DMS 273 treated with DMSO at 0.1 percent for 48 hours (cell line): ENCODE data around the gene SETDB2.

Experiments used
- DNase-seq: peaks from one replicate; lab custom pipeline; 2025; lab: John Stamatoyannopoulos, UW

The SETDB2 gene, protein sequence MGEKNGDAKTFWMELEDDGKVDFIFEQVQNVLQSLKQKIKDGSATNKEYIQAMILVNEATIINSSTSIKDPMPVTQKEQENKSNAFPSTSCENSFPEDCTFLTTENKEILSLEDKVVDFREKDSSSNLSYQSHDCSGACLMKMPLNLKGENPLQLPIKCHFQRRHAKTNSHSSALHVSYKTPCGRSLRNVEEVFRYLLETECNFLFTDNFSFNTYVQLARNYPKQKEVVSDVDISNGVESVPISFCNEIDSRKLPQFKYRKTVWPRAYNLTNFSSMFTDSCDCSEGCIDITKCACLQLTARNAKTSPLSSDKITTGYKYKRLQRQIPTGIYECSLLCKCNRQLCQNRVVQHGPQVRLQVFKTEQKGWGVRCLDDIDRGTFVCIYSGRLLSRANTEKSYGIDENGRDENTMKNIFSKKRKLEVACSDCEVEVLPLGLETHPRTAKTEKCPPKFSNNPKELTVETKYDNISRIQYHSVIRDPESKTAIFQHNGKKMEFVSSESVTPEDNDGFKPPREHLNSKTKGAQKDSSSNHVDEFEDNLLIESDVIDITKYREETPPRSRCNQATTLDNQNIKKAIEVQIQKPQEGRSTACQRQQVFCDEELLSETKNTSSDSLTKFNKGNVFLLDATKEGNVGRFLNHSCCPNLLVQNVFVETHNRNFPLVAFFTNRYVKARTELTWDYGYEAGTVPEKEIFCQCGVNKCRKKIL

DNA sequence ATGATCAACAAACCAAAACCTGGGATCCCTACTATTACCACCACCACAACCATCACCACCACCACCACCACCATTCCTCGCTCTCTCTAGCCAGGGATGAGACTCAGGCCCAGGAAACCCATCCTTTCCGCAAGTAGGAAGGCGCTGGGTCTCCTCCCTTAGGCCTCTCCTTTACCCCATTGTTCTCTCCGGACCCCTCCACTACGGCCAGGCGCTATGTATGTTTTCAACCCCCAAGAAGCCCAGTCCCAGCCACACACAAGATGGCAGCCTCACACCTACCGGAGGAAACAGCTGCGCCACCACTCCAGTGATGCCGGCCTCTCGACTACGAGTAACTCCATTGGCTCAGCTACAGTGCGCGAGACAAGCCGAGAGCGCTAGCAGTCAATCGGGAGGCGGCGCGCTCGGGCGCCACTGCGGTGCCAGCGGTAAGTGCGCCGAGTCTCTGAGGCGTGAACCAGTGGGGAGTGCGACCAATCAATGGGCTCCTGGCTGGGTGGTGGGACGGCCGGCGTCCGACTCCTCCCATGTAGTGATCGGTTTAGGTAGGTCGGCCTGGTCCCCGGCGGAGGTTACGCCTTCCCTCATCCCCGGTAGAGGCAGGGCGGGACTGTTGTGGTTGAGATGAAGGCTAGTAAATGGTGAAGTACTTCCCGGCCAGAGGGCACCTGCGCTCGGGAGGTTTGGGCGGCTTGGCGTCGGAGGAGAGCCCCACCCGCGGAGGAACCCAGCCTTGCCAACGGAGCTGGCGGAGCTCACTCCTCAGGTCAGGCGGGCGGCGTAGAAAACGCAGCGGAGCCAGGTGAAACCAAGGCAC lies at the start of gene SETDB2, which contains the start of gene CAB39L:
TSS of gene SETDB2 (plus strand) at position 571 of the 820 bp plus-strand sequence. CDS start 7,620 bp downstream, outside the sequence.
TSS of gene CAB39L (minus strand) at position 361 of the 820 bp plus-strand sequence. CDS start 61,154 bp downstream, outside the sequence.
- DNase-seq = peak; percentile 96

DNA sequence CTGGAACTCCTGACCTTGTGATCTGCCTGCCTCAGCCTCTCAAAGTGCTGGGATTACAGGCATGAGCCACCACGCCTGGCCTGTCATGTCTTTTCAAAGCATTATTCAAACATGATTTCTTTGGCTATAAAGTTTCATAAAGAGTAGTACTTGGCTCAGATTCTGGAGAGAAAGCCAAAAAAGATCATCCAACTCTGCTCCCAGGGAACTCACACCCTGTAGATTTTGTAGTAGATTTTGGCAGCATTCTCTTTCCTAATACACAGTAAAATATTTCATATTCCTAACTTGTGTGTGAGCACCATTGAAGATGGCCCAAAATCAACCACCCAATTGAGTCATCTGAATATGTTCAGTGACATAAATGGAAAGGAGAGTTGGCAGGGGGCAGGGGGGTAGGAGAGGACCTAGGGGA lies 48.6 kb upstream of the SETDB2 start:
- no peak for DNase-seq

DNA sequence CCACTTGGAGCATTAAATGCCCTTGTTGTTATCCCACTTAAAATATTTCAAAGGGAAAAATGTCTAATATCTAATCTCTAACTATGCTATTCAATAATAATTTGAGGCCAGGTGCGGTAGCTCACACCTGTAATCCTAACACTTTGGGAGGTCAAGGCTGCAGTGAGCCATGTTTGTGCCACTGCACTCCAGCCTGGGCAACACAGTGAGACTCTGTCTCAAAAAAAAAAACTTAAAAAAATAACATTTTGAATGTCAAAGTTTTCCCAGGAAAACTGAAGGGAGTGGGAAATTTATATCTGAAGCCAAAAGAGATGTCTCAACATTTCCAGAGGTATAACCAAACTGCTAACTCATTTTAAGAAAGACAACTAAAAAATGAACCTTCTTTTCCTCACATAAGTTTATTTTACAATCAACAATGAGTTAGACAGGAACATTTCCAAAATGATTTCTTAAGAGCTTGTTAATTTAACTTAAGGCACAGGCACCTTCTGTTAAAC lies 48.1 kb upstream of the SETDB2 start:
- DNase-seq = no peak

DNA sequence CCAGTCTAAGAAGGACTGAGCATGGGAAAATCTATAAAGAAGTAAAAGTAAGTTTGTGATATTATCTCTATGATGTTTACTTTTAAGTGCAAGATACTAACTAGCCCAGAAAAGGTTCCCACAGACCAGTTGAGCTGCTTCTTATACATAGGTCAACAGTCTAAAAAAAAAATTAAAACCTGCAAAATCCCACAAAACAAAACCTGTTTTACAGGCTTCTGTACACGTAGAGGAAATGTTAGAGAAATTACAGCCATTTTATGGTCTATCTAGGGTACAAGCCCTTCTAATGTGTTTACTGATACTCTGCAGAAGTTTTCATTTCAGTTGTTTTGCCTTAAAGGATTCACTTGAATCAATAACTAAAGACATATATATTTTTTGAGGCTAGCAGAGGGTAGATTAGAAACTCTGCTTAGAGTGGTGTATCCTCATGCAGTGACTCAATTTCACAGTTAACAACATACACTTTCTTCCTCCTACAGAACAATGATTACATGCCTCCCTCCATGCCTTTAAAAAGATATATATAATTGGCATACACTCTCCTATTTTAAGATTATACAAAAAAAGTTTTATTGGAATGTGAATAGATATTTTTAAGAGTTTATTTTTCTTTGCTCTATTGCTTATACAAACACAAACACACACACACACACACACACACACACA lies 44.1 kb upstream of the SETDB2 start:
- no peak for DNase-seq

DNA sequence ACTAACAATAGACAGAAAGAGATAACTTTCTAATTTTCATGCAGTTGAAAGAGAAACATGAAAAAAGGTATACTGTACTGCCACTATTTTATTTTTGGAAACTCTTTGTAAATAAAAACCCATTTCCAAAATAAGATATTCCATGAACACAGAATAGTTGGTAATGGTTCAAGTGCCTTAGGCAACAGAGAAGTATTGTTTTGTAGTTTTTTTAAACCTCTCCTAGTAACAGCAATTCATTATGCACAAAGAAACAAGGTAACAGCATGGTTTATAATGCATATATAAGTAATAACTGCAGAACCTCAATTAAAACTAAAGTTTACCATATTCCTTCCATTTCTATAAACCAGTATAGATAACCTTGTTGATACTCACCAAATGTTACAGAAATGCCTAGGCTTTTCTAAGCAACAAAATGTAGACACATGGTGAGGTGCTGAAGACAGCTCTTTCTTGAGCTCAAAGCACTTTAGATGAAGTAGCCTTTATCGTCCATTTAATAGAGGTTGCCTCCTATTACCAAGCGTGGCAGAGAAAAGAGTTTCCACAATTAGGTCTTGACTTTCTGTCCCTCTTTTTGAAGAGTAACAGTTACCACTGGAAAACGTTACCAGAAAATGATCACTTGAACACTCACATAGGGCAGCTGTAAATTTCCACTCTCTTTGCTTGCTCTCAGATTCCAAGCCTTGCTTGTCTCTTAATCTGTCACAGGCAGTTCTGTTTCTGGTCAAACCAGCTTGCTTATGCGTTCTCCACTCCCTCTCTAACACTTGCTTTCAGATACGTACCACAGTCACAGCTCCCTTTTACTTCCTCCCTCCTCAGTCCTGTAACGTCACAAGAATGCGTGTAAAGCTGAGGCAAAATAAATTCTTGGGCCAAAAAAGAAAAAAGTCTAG lies 43.1 kb upstream of the SETDB2 start:
- DNase-seq = no peak

DNA sequence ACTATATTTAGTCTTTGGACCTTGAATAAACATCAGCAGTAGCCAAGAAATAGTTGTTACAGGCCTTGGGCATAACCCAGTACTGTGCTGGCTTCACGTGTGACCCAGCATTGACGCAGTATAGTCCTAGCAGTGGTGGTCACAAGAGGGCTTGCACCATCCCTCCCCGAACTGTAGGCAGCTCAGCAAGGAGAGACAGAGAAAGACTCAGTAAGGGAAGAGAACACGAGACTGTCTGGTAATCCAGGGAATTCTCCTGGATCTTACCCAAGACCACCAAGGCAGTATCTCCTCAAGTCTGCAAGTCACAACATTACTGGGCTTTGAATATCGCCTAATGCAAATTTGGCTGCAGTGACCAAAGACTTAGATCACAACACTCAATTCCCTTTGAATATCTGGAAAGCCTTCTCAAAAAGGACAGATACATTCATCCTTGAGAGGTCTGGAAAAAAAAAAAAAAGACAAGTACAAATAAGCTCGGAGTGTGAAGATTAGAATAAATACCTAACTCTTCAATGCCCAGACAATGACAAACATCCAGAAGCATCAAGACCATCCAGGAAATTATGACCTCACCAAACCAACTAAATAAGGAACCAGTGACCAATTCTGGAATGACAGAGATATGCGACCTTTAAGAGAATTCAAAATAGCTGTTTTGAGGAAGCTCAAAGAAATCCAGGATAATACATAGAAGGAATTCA lies 39.9 kb upstream of the SETDB2 start:
- DNase-seq = no peak

DNA sequence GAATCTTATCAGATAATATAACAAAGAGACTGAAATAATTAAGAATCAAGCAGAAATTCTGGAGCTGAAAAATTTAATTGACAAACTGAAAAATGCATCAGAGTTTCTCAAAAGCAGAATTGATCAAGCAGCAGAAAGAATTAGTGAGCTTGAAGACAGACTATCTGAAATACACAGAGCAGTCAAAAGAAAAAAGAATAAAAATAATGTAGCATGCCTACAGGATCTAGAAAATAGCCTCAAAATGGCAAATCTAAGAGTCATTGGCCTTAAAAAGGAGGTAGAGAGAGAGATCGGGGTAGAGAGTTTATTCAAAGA lies 39.4 kb upstream of the SETDB2 start:
- DNase-seq = no peak

DNA sequence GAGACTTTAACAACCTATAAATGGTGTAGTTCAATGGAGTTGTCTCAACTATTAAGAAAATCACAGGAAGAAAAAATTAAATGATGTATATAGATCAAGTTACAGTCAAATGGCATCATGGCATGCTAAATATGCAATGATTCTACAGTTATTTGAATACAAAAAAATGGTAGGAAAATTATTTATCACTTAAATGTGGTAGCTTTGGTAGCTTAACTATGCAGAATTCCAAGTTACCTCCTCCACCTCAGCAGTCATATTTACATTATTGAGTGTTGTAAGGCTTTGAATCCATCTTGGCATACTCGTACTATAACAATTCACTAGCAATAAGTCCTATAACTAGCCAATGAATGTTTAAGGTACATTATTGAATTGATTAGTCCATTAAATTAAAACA lies 37.0 kb upstream of the SETDB2 start:
- no peak for DNase-seq

DNA sequence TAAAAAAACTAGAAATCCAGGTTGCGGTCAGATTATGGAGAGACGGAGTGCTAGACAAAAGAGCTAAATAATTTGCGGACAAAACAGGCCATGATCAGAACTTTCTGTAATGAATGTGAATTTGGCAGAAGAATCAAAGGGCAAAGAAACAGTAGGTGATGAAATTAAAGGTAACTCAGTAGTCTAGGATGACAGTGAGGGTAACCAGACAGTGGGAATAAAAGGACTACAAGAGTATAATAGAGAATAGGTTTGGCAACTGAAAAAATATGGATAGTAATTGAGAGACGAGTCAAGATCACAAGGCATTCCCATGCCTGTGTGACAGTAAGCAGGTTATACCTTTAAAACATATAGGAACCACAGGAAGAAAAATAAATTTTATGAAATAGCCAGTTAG lies 36.1 kb upstream of the SETDB2 start:
- DNase-seq = no peak

DNA sequence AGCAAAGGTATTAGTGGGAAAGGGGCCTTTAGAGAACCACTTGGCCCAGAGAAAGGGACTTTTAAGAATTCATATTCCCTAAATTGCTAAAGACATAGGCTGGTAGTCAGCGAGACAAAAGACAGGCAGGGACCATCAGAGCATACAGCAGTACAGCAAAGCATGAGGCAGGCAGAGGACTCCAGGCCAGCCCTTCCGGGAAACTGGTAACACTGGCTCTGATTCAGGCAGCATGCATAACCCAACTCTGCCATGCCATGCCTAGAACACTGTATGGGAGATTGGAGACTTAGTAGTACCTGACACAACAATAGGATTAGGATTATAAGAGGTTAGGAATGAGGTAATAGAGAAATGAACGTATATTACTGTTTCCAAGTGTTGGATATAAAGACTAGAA lies 35.1 kb upstream of the SETDB2 start:
- DNase-seq = no peak

DNA sequence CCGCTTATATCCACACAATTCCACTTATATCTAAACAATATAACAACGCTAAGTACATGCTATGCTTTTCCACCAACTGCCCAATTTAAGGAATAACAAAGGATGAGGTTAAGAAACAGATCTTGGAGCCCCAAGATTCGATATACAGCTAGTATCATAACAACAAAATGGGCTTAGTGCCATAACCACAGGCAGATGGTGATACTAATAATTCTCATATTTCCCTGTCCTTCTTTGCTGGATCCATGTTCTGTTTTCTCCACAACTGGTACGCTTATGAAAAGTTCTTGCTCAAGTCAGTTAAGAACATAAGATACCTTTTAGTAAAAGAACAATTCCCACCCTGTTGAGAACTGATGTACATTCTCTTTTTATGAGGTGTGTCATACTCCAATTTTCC lies 34.1 kb upstream of the SETDB2 start:
- no peak for DNase-seq

DNA sequence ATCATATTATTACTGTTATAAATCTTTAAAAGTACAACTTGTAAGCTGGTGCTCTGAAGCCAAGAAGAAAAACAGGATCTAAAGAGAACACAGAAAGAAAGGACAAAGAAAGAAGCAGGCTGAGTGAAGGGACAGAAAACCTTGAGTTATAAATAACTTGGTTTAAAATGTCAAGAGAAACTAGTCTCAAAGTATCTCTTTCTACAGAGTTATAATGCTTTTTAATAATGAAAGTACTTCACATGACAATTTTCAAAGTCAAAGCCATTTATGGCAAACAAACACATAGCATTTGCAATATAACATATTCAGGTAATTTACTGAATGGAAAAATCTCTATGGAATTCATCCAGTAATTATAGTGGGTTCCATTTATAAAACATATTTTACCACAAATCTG lies 33.6 kb upstream of the SETDB2 start:
- no peak for DNase-seq

DNA sequence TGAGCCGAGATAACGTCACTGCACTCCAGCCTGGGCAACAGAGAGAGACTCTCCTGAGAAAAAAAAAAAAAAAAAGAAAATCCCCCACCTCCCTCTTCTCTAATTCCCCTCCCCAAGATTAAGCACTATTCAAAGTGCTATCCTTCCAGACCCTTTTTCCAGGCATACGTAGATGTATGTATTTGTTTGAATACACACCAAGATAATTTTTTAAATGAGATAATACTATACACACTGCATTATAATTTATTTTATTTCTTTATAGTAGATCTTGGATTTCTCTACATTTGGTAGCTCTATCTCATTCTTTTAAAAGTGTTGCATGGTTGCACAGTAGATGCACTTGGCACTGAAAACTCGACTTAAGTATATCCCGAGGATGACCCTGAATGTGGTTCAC lies 32.7 kb upstream of the SETDB2 start:
- no peak for DNase-seq

DNA sequence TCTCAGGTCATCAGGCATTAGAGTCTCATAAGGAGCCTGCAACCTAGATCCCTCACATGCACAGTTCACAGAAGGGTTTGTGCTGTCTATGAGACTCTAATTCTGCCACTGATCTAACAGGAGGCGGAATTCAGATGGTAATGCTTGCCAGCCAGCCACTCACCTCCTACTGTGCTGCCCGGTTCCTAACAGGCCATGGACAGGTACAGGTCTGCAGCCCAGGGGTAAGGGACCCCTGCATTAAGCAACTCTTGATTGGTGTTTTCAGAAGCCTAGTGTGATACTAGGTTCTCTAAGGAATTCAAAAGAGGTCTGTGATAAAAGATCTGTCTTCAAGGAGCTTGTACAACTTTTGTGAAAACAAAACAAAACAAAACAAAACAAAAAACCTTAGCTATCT lies 31.3 kb upstream of the SETDB2 start:
- DNase-seq = no peak

DNA sequence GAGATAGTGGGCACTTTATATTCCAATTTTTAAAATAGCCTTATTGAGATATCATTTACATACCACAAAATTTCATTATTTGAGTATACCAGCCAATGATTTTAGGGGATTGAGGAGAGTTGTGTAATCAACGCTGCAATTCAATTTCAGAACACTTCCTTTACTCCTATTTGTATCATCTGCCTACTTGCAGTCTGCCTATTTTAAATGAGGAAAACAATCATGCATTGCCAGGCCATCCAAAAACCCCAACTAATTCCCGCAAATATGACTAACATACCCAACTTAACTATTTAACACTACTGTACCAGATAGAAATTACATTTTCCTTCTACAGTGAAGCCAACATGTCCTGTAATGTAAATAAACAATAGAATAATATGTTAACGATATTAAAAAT lies 26.9 kb upstream of the SETDB2 start:
- no peak for DNase-seq

DNA sequence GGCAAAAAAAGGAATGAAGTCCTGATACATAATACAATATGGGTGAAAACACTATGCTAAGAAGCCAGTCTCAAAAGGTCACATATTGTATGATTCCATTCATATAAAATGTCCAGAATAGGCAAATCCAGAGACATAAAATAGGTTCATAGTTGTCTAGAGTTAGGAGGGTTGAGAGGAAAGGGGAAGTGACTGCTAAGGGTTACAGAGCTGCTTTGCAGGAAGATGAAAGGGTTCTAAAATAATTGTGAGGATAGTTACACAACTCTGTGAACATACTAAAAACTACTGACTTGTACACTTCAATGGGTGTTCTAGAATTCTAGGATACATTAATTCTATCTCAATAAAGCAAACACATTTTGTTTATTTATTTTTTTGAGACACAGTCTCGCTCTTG lies 25.9 kb upstream of the SETDB2 start:
- no peak for DNase-seq

DNA sequence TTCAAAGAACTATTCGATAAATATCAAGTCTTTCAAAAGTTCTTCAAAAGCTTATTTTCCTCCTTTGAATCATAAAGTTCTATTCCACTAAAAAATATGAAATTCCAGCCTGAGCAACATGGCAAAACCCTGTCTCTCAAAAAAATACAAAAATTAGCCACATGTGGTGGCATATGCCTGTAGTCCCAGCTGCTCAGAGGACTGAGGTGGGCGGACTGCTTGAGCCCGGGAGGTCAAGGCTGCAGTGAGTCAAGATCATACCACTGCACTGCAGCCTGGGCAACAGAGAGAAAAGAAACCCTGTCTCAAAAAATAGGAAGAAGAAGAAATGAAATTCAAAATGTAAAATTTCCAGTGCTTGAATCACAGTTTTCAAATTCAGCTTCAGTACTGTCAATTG lies 24.8 kb upstream of the SETDB2 start:
- DNase-seq = no peak

DNA sequence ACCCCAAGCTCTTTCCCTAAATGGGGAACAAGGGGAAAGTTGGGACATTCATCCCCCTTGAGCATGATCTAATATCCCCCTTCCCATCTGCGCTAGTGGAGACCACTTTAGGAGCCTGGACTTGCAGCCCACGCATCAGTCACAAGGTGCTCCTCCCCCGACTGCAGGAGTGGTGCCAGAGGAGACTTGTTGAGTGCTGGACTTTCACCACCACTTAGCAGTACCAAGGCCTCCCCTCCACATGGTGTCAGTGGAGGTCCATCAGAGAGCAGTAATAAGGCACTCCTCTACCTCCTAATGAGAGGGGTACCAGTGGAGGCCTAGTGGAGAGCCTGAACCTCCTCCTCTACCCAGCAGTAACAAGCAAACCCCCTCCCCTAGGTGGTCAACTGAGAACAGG lies 22.7 kb upstream of the SETDB2 start:
- DNase-seq = no peak

DNA sequence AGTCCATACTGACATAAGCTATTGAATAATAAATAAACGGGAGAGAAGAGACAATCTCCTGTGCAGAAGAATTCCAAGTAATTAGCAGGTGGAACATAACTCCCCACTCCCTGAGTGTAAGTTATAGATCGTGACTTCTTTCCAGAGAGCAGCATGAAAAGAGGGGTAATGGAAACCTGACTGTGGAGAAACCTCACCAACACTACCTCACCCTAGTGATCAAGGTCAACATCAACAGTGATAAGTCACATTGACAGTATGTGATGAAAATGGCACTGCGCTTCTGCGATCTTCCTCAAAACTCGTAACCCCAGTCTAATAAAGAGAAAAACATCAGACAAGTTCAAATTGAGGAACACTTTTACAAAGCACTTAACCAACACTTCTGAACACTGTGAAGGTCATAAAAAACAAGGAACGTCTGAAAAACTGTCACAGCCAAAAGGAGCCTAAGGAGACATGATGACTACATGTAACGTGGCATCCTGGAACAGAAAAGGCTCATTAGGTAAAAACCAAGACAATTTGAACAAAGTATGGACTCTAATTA lies 20.0 kb upstream of the SETDB2 start:
- DNase-seq = no peak
